Activated naive CD4-positive, alpha-beta T cell (primary cell): ENCODE data around the gene SBNO1.
A peak's percentile ranks its signal among the peaks of the same experiment; 100 is the strongest.
"Not testable (repeated sequence)": the region's sequence is repeated elsewhere in the genome, so short reads cannot be mapped to it uniquely, and the experiment has no call there.

Source experiments
- DNase-seq, 4 experiments: peaks; one replicate each; lab custom pipeline; 2025; lab: John Stamatoyannopoulos, UW

The SBNO1 gene

GRCh38 chr12:123364532-123365024 lies at the start of gene SBNO1:
Gene SBNO1 (minus strand): TSS chr12:123364847. CDS start chr12:123350441, 14,406 bp downstream.
- peak; percentile 90 to 94 (median 92) for DNase-seq

- no peak for DNase-seq
Observed at GRCh38 chr12:123410041-123410412, 45.4 kb upstream of the SBNO1 start.

- DNase-seq = not testable (repeated sequence)
Observed at GRCh38 chr12:123409284-123410040, 44.8 kb upstream of the SBNO1 start.

GRCh38 chr12:123408619-123409018 lies 44.0 kb upstream of the SBNO1 start:
- not testable (repeated sequence) for DNase-seq

- DNase-seq = not testable (repeated sequence)
Observed at GRCh38 chr12:123407934-123408333, 43.3 kb upstream of the SBNO1 start.

GRCh38 chr12:123407269-123407668 lies 42.6 kb upstream of the SBNO1 start:
- not testable (repeated sequence) for DNase-seq

- no peak for DNase-seq
Observed at GRCh38 chr12:123404581-123404980, 39.9 kb upstream of the SBNO1 start.

GRCh38 chr12:123401753-123402683 lies 37.4 kb upstream of the SBNO1 start:
- no peak for DNase-seq

- DNase-seq = no peak
Observed at GRCh38 chr12:123399255-123399617, 34.6 kb upstream of the SBNO1 start.

GRCh38 chr12:123398550-123399254 lies 34.1 kb upstream of the SBNO1 start:
- DNase-seq = no peak

- no peak for DNase-seq
Observed at GRCh38 chr12:123398177-123398549, 33.5 kb upstream of the SBNO1 start.

GRCh38 chr12:123397400-123397799 lies 32.8 kb upstream of the SBNO1 start:
- no peak for DNase-seq

- DNase-seq = no peak
Observed at GRCh38 chr12:123396954-123397353, 32.3 kb upstream of the SBNO1 start.

- DNase-seq = no peak
Observed at GRCh38 chr12:123396543-123396942, 31.9 kb upstream of the SBNO1 start.

GRCh38 chr12:123395236-123395635 lies 30.6 kb upstream of the SBNO1 start:
- DNase-seq = no peak

GRCh38 chr12:123393747-123394146 lies 29.1 kb upstream of the SBNO1 start:
- no peak for DNase-seq

GRCh38 chr12:123391546-123392343 lies 27.1 kb upstream of the SBNO1 start:
- no peak for DNase-seq

- DNase-seq = no peak
Observed at GRCh38 chr12:123390498-123391426, 26.1 kb upstream of the SBNO1 start.

- peak in 3 of 4 experiments; percentile 5 to 21 (median 10) for DNase-seq
Observed at GRCh38 chr12:123389560-123390351, 25.1 kb upstream of the SBNO1 start.
